T47D (cell line): ENCODE results near the gene DIS3L2.
A peak's percentile ranks its signal among the peaks of the same experiment; 100 is the strongest.
"Not testable (repeated sequence)": the region's sequence is repeated elsewhere in the genome, so short reads cannot be mapped to it uniquely, and the experiment has no call there.

ENCODE experiments used
- DNase-seq, 2 experiments: peaks; one replicate each; pipeline versions ENCODE4 v3.0.0 to v3.0.0-alpha.2; 2011 to 2012; ENCODE audit warnings: low read depth in 1 of 2, low spot score in 1 of 2
- JUND ChIP-seq: IDR thresholded peaks from 2 replicates; pipeline ENCODE4 v1.6.1; 2012; ENCODE audit warnings: low read depth
- in situ Hi-C: cut with HindIII; loops from 2 replicates; pipeline ENCODE4 v1.10.0; 2016; ENCODE audit warnings: low sequenced_read_pairs, low pct_unique_long_range_greater_than_20kb

Gene DIS3L2

DNA sequence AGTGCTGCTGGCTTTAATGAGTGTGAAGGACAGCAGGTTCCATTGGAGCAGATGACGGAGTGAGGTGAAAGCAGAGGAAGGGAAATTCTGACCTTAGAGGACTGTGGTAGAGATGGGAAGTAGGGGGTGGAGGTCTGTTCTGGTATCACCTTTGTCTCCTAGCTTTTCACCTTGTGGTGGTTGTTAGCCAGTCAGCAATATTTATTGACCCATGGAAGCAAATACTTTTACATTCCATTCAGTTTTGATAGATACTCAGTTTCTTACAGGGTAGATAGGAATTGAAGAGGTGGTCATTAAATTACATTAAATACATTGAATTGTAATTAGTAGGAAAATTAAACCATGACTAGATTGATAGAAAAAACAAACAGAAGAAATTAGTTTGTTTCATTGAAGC is 180.1 kb downstream of the DIS3L2 start:
- in situ Hi-C loops: no loop called here
- TF ChIP-seq JUND: no peak
- no peak for DNase-seq

DNA sequence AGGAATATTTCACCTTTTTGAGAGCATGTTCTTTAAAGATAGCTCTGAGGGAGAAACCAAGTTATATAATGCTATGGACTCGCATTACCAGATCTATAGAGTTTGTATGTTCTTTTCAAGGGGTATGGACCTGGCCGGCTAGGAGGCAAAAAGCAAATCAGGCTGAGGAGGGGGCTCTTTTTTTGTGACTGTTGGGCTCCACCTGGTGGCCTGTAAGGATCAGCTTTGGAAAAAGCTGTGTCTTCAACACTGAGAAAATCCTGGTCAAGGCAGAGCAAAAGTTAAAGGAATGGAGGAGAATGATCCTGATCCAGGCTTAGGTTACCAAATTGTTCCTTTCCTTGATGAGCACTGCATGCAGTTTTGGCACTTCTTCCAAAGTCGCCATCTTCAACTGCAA is 180.5 kb downstream of the DIS3L2 start:
- peak; percentile 4 to 46 for DNase-seq
- in situ Hi-C loops: no loop called here
- no peak for TF ChIP-seq JUND

DNA sequence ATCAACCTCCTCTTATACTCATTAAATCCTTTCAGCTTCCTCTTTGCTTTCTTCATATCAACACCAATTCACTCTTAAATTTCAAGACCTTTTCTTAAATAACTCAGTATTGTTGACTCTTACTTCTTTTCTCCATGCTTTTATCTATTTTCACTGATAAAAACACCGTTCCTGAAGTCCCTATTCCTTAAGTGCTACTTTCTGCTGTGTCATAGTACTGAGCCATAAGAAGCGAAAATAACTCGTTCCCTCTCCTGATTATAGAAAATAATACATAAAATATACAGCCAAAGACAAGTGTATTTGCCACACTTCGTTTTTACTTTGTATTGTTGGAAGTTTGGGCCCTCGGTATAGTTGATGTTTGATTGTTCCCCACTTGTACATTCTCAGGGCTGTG is 181.0 kb downstream of the DIS3L2 start:
- no peak for DNase-seq
- in situ Hi-C loops: no loop called here

DNA sequence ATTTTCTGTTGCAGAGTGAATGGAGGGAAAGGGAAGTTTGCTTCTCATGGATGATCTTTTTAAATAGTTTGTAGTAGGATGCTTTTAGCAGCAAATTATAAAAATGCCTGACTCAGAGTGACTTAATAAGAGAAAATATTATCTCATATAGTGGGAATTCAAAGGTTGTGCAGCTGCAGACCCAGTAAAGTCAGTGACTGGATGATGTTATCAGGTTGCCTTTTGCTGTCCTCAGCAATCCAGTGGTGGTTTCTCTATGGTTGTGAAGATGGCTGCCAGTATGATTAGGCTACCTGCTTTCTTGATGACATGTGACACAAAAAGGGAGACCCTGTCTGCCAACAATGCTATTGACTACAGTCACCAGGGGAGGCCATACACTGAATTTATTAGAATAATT is 184.8 kb downstream of the DIS3L2 start:
- no peak for TF ChIP-seq JUND
- in situ Hi-C loops: no loop called here
- DNase-seq: no peak

More for the DNA sequence above, 181.0 kb downstream of the DIS3L2 start:
- TF ChIP-seq JUND: no peak

DNA sequence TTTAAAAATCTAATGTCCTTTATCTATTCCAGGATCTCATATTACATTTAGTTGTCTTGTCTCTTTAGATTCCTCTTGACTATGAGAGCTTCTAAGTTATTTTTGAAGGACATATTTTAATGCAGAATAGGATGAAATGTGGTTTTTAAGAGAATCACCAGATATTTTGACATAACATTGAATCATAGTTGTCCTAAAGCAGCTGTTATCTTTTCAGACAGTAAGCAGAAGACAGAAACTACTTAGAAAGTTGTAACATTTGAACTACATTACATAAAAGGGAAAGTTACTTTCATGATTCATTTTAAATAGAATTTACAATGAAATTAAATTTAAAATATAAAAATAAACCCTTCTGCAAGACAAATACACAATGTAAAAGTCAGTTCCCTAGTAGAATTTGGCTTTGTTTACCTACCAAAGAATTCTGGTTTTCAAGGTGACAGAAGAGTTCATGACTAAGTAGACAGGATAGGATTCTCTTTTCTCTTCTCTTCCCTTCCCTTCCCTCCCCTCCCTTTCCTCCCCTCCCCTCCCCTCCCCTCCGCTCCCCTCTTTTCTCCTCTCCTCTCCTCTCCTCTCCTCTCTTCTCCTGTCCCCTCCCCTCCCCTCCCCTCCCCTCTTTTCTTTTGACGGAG is 186.0 kb downstream of the DIS3L2 start:
- TF ChIP-seq JUND: no peak
- in situ Hi-C loops: no loop called here
- DNase-seq: no peak

DNA sequence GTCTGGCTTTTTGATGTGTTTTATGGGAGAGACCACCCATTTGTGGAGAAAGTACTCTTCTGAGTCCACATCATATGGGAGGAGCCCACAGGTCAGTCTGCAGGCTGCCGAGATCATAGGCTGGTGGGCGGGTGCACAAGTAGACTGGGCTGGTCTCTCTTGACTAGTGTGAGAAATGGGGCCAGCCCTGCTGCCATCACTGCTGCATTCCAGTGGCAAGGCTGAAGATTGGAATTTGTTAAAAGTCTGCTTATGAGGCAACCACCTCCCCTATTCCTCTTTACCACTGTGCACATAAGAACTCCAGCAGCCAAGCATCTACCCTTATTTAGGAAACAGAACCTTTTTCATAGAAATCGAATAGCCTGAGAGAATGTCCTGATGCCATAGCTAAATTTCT is 200.7 kb downstream of the DIS3L2 start:
- no peak for DNase-seq
- no peak for TF ChIP-seq JUND
- in situ Hi-C loops: no loop called here

DNA sequence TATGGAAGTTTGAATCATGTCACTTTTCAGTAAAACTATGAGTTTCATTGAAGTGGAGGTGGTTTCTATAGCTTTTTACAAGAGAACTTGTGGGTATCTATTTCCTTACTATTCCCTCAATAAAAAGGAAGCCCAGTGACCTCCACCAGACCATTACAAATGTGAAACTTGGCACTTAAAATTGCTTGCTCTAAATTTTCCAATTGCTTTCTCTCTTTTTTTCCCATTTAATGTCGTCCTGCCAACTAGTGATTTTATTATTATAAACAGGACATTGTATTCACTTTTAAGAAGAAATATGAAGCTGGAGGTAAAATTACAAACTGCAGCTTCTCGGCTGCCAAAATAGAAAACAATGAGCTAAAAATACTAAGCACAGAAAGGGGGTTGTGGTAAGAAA is 208.9 kb downstream of the DIS3L2 start:
- TF ChIP-seq JUND: no peak
- DNase-seq: no peak
- in situ Hi-C loops: no loop called here

DNA sequence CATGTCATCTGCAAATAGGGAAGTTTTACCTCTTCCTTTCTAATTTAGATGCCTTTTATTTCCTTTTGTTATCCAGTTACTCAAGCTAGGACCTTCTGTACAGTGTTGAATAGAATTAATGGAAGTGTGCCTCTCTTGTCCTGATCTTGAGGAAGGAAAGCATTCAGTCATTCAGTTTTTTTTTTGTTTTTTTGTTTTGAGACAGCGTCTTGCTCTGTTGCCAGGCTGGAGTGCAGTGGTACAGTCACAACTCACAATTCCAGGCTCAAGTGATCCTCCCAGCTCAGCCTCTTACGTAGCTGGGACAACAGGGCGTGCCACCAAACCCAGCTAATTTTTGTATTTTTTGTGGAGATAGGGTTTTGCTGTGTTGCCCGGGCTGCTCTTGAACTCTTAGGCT is 213.1 kb downstream of the DIS3L2 start:
- DNase-seq: no peak
- in situ Hi-C loops: no loop called here
- no peak for TF ChIP-seq JUND

DNA sequence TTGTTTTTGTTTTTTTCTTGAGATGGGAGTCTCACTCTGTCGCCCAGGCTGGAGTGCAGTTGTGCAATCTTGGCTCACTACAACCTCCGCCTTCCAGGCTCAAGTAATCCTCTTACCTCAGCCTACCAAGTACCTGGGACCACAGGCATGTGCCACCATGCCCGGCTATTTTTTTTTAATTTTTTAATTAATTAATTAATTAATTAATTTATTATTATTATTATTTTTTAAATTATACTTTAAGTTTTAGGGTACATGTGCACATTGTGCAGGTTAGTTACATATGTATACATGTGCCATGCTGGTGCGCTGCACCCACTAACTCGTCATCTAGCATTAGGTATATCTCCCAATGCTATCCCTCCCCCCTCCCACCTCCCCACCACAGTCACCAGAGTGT is 215.1 kb downstream of the DIS3L2 start:
- in situ Hi-C loops: not testable (repeated sequence)

DNA sequence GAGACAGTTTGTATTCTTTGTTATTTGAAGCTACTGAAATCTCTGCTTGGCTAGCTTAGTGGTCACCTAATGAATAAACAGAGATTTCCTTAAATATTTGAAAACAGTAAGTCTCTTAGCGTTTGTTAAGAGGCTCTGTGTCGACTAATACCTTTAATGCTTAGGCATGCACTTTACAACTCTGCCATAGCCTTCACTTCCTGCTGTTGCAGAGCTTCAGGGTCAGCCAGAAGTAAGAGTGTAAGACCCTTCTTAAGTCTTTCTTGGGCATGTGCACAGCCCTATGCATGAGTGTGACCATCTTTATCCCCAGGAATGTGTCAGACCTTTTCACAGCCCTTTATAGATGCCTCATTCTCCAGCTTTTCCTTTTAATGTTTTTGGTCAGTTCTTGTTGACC is 221.8 kb downstream of the DIS3L2 start:
- in situ Hi-C loops: no loop called here
- no peak for DNase-seq
- no peak for TF ChIP-seq JUND

More for the DNA sequence above, 215.1 kb downstream of the DIS3L2 start:
- not testable (repeated sequence) for DNase-seq

DNA sequence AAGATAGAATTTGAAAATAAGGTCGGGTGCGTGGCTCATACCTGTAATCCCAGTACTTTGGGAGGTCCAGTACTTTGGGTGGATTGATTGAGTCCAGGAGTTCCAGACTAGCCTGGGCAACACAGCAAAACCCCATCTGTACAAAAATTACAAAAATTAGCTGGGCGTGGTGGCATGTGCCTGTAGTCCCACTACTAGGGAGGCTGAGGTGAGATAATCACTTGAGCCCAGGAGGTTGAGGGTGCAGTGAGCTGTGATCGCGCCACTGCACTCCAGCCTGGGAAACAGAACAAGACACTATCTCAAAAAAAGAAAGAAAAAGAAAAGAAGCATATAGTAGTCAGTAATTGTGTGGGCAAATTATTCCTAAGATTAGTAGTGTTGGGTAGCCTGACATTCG is 222.8 kb downstream of the DIS3L2 start:
- TF ChIP-seq JUND: no peak
- no peak for DNase-seq
- in situ Hi-C loops: no loop called here

DNA sequence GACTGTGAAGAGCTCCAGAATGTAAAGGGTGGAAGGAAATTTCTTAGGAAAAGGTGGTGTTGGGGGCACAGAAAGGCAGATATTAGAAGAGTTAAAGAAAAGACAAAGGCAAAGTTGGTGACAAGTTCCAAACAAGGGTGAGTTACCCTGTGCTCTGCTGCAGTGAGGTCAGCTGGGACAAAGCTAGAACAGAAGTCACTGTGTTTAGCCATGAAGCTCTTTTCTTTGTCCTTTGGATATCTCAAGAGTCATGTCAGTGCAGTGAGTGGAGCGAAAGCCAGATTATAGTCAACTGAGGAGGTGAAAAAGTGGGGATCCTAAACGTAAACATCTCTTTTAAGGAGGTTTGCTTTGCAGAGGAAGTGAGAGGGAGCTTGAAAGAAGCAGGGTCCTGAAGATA is 229.3 kb downstream of the DIS3L2 start:
- no peak for TF ChIP-seq JUND
- in situ Hi-C loops: no loop called here
- no peak for DNase-seq

DNA sequence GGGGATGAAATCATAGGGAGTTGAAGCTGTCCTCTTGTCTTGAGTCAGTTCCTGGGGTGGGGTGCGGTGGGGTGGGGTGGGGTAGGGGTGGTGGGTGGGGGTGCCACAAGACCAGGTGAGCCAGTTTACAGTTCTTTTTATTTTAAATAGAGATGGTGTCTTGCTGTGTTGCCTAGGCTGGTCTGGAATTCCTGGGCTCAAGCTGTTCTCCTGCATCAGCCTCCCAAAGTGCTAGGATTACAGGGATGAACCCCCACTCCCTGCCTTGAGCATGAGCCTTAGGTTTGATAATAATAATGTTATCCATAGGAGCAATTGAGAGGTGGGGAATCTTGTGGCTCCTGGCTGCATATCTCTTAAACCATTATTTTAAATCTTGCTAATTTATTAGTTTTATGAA is 234.0 kb downstream of the DIS3L2 start:
- in situ Hi-C loops: no loop called here
- DNase-seq: no peak
- no peak for TF ChIP-seq JUND

DNA sequence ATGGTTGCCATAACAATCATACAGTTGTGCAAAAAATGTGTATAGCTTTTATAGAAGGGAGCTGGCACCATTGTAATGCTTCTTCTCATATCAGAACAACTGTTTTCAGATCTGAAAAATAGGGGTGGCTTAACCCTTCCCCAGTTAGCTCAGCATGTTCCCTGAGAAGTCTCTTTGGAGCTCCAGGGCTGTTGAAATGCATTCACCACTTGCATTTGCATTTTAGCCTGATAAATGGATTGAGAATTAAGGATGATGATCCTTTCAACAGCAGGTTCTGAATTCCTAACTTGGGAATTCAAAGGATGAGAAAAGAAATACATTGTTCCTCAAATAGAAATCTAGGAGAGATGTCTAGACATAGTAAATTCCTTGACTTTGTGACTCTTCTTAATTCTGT is 235.3 kb downstream of the DIS3L2 start:
- in situ Hi-C loops: no loop called here
- no peak for DNase-seq
- TF ChIP-seq JUND: no peak
